SK-N-MC (cell line): Measurements from ENCODE around the gene ADAM29.
"Not testable (repeated sequence)": the region's sequence is repeated elsewhere in the genome, so short reads cannot be mapped to it uniquely, and the experiment has no call there.

Experiments used
- DNase-seq: peaks from one replicate; pipeline ENCODE4 v3.0.0-alpha.2; 2011; ENCODE audit warnings: low read depth, low spot score
- H3K27ac ChIP-seq: fragments of 200-600 bp; sonication (generic); 2 replicates; pipeline ENCODE4 v1.5.1; 2016; ENCODE audit warnings: mixed run types
- H3K36me3 ChIP-seq: fragments of 200-600 bp; sonication (generic); 2 replicates; pipeline ENCODE4 v1.6.1; 2017; ENCODE audit warnings: antibody characterized with exemption, low read length, mixed read lengths; ENCODE audit not compliant: insufficient read depth
- H3K4me3 ChIP-seq: fragments of 200-600 bp; sonication (generic); 2 replicates; pipeline ENCODE4 v1.5.1; 2016
- H3K9ac ChIP-seq: fragments of 200-600 bp; sonication (generic); 2 replicates; pipeline ENCODE4 v1.8.0; 2017; ENCODE audit warnings: mixed run types, mixed read lengths; ENCODE audit not compliant: insufficient read length
- H3K9me3 ChIP-seq: fragments of 200-600 bp; sonication (generic); 2 replicates; pipeline ENCODE4 v1.6.1; 2017; ENCODE audit warnings: low read depth, mild to moderate bottlenecking, antibody characterized with exemption, low read length, moderate library complexity, mixed read lengths
- EZH2 ChIP-seq: fragments of 200-600 bp; sonication (generic); IDR thresholded peaks from one replicate; pipeline ENCODE4 v1.6.1; 2017; ENCODE audit warnings: antibody characterized with exemption
- FOXP2 ChIP-seq: optimal IDR thresholded peaks from 2 replicates; pipeline ENCODE3; 2011; ENCODE audit warnings: mild to moderate bottlenecking, moderate library complexity; ENCODE audit not compliant: insufficient read depth; ENCODE audit errors: extremely low read length, control extremely low read depth
- POLR2AphosphoS5 ChIP-seq: IDR thresholded peaks from 2 replicates; pipeline ENCODE4 v1.6.1; 2012; ENCODE audit warnings: mild to moderate bottlenecking, low read depth, low read length, borderline replicate concordance

The ADAM29 gene

DNA sequence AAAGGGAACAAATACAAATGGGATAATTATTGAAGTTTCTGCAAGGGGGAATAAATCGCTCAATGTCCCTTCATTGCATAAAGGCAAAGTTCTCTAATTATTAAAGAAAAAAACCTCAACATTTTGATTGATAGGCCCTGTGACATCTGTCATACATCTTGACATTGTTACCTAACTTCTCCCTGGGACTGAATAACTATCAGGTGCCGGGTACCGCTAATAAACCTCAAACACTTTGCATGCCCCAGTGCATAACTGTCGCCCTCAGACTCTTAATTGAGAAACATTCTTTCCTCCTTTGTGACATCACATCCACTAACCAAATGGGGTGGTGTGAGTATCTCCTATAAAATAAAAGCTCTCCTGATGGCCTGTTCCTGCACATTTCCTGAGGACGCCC lies at the start of gene ADAM29:
Gene ADAM29 (plus strand): TSS at position 301 of the 400 bp plus-strand sequence. CDS start 57,168 bp downstream, outside the sequence.
- no peak within 1 kb of the TSS for H3K9ac ChIP-seq
- H3K27ac ChIP-seq = no peak within 1 kb of the TSS
- no peak for TF ChIP-seq FOXP2
- TF ChIP-seq POLR2AphosphoS5 = no peak
- TF ChIP-seq EZH2 = no peak
- no peak for DNase-seq
- no peaks in the 10 kb centered on the region for H3K36me3 ChIP-seq
- H3K9me3 ChIP-seq = no peaks in the 10 kb centered on the region
- H3K4me3 ChIP-seq = no peak within 1 kb of the TSS

DNA sequence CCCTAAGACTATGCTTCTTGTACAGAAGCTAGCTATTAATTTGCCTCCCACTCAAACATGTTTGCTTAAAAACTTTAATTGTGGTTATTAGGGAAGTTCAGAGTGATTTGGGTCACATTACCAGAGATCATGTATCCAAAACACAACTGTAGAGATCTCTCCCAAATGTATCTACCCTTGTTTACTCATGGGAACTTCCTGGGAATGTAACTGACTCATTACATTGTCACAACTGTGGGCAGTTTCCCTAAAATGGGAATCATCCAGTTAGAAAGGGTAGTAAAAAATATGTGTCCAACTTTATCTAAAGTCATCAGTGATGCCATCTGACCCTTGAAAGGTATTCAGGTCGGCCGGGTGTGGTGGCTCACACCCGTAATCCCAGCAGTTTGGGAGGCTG lies 48.8 kb upstream of the ADAM29 start:
- H3K4me3 ChIP-seq = no peak overlapping the region
- no peak overlapping the region for H3K27ac ChIP-seq
- TF ChIP-seq EZH2 = no peak
- no peak for TF ChIP-seq POLR2AphosphoS5
- no peak for TF ChIP-seq FOXP2
- H3K36me3 ChIP-seq = no peaks in the 10 kb centered on the region
- H3K9me3 ChIP-seq = no peaks in the 10 kb centered on the region
- no peak for DNase-seq
- H3K9ac ChIP-seq = no peak overlapping the region

DNA sequence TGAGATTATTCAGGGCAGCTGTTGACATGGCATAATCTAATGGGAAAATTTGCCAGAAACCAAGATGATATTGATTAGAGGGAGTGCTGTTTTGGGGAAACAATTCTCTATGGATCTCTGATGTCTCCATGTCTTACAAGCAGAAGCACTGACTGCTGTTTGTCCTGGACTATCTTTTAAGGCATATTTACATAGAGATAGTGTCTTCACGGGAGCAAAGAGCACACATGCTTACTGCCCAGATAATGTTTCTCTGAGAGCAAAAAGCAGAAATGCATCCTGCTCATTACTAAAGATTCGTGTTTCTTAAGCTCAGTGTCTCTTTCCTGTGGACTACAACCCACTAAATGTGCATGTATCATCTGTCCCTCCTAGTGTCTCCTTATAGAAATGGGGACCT lies 47.8 kb upstream of the ADAM29 start:
- Histone ChIP-seq H3K9me3 (no peaks in the 10 kb centered on the region), H3K4me3 (no peak overlapping the region), H3K9ac (no peak overlapping the region), H3K27ac (no peak overlapping the region), H3K36me3 (no peaks in the 10 kb centered on the region)
- TF ChIP-seq POLR2AphosphoS5 (no peak), EZH2 (no peak), FOXP2 (no peak)
- DNase-seq = no peak

DNA sequence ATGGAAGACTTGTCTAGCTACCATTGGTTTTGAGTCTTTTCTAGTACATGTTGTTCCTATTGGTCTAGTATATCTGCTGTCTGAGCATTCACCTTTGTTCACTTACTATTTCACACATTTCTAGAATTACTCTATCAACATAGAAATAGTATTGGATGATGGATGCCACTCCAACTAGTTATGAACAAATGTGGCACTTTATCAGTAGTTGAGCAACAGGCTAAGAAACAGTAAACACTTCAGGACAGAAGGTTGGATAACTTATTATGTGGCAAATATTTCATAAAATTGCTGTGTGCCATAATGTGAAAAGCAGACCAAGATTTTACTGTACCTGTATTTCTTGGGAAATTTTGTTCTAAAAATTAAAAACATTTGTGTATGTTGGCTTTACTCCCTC lies 46.8 kb upstream of the ADAM29 start:
- no peak overlapping the region for H3K27ac ChIP-seq
- no peaks in the 10 kb centered on the region for H3K9me3 ChIP-seq
- H3K36me3 ChIP-seq = no peaks in the 10 kb centered on the region
- no peak overlapping the region for H3K9ac ChIP-seq
- no peak for TF ChIP-seq FOXP2
- no peak for DNase-seq
- no peak overlapping the region for H3K4me3 ChIP-seq

DNA sequence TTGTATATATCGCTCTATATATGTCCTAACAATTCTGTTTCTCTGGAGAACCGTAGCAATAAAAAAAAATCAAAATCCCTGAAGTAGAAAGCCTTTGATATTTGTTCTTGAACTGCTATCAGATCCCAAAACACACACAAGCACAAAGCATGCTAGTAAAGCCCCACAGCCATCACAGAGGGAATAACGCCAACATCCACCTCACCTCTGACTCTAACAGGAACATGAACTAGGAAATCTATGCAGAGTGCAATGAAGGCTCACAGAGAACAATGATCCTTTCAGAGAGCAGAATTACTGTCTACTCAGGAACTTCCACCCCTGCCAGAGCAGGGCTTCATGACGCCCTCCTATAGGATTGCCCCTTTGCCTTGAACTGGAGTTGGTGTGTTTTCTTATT lies 45.0 kb upstream of the ADAM29 start:
- H3K9me3 ChIP-seq, DNase-seq, H3K36me3 ChIP-seq, H3K9ac ChIP-seq, H3K27ac ChIP-seq, H3K4me3 ChIP-seq: not testable (repeated sequence)

DNA sequence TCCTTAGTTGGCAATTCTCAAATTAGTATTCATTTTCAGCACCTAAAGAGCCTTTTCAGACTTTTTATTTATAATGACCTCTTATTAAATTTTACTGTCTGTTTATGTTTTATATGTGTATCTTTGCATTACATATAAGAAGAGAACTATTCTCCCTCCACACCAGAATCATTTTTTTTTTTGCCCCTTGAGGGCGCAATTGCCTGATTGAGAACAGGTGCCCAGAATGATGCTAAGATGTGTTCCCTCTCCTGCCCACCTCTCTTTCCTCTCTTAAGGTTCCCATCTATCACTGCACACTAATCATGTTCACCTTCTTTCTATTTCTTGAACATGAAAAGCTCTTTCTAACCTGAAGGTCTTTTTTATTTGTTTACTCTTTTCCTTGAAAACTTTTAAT lies 44.2 kb upstream of the ADAM29 start:
- TF ChIP-seq FOXP2 (no peak), EZH2 (no peak), POLR2AphosphoS5 (no peak)
- Histone ChIP-seq H3K4me3 (no peak overlapping the region), H3K9ac (no peak overlapping the region), H3K9me3 (no peaks in the 10 kb centered on the region), H3K36me3 (no peaks in the 10 kb centered on the region), H3K27ac (no peak overlapping the region)
- DNase-seq = no peak

DNA sequence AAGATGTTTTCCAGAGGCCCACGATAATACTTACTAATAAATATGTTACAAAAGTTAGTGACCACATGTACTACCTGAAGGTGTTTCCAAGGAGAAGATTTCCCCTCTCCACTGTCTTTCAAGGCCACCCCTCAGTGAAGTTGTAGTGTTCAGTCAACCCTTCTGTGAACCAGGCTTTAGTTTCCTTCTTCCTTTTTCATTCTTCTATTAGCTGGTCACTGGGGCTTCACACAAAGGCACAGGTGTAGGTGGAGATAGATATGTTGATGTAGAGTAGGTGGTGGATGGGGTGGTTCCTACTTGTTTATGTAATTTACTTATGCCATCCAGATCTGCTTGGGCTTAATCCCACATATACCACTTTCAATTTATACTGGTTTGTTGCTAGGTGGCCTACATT lies 43.3 kb upstream of the ADAM29 start:
- Histone ChIP-seq H3K4me3 (no peak overlapping the region), H3K36me3 (no peaks in the 10 kb centered on the region), H3K9ac (no peak overlapping the region), H3K9me3 (no peaks in the 10 kb centered on the region), H3K27ac (no peak overlapping the region)
- TF ChIP-seq FOXP2 (no peak), POLR2AphosphoS5 (no peak), EZH2 (no peak)
- DNase-seq = no peak

DNA sequence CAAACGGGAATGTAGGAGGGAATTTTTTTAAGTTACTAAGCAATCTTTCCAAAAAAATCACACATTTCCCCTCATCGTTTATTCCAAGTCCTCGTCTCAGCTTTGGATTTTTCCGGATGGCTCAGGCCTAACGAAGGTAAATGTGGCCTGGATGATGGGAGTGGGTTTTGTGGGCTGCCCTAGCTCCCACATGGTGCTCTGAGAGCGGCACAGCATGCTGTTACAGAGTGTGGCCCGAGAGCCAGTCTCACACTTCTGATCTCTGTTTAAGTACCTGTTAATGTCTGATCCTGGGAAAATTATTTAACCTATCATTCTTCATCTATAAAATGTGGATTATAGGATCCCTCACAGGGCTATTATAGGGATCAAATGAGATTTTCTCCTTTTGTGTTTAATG lies 38.2 kb upstream of the ADAM29 start:
- H3K36me3 ChIP-seq = no peaks in the 10 kb centered on the region
- no peak overlapping the region for H3K27ac ChIP-seq
- no peak for TF ChIP-seq EZH2
- H3K4me3 ChIP-seq = no peak overlapping the region
- DNase-seq = no peak
- no peaks in the 10 kb centered on the region for H3K9me3 ChIP-seq
- no peak overlapping the region for H3K9ac ChIP-seq

DNA sequence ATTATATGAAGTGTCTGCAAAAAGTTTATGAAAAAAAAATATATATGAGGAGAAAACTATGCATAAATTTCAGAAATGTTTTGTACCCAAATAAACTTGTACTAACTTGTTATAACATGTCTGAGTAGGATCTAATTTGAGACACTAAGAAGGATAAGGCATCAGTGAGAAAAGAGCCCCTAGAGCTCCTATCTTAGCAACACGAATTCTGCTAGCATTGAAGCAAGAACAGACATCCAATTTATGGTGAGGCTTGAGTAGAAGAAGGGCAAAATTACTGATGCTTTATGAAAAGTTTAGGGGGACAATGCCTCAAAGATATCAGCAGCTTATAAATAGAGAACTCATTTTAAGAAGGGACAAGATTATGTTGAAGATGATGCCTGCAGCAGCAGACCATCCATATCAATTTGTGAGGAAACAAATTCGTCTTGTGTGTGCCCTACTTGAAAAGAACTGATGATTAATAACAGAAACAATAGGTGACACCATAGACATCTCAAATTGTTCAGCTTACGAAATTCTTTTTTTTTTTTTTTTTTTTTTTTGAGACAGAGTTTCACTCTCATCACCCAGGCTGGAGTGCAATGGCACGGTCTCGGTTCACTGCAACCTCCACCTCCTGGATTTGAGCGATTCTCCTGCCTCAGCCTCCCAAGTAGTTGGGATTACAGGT lies 35.7 kb upstream of the ADAM29 start:
- Histone ChIP-seq H3K9ac (no peak overlapping the region), H3K4me3 (no peak overlapping the region), H3K36me3 (no peaks in the 10 kb centered on the region), H3K27ac (no peak overlapping the region), H3K9me3 (no peaks in the 10 kb centered on the region)
- no peak for TF ChIP-seq POLR2AphosphoS5
- TF ChIP-seq EZH2 = no peak
- no peak for TF ChIP-seq FOXP2
- no peak for DNase-seq

DNA sequence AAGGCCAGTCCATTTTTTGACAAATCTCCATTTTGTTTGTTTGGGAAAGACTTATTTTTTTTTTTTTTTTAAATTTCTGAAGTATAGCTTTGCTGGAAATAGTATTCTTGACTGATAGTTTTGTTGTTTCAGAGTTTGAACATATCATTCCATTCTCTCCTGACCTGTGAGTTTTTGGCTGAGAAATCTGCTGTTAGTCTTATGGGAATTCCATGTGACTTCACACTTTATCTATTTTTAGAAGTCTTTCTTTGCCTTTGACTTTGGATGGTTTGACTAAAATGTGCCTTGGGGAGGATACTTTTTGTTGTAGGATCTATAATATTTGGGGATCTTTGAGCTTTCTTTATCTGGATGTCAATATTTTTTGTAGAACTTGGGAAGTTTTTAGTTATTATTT lies 10.7 kb upstream of the ADAM29 start:
- Histone ChIP-seq H3K9me3 (0 out of 2 replicates have a peak, but pooled peaks cover 3% of the 10 kb centered on the region), H3K27ac (no peak overlapping the region), H3K9ac (no peak overlapping the region), H3K4me3 (no peak overlapping the region), H3K36me3 (no peaks in the 10 kb centered on the region)
- no peak for DNase-seq
- no peak for TF ChIP-seq POLR2AphosphoS5
